ENCODE results near the gene DGKG.

GRCh38 chr3:186117521-186118134 is 244.4 kb downstream of the DGKG start:
- TF ChIP-seq RELA (IDR thresholded peaks at IDR 0.05; ENCODE audit: borderline replicate concordance, partially characterized antibody) (no peak), IKZF1 (conservative IDR thresholded peaks at IDR 0.05) (no peak), YBX1 (IDR thresholded peaks at IDR 0.05) (no peak), SIN3A (IDR thresholded peaks at IDR 0.05; ENCODE audit: low read depth, low read length) (no peak), NFIC (IDR thresholded peaks at IDR 0.05; ENCODE audit: low read depth, low read length) (no peak), MAX (IDR thresholded peaks at IDR 0.05; ENCODE audit: low read depth, low read length) (no peak), MXI1 (IDR thresholded peaks at IDR 0.05; ENCODE audit: low read depth, low read length) (no peak), ESRRA (IDR thresholded peaks at IDR 0.05; ENCODE audit: low read length) (no peak), EZH2 (IDR thresholded peaks at IDR 0.05; ENCODE audit: borderline replicate concordance, control insufficient read depth, low read depth, low read length) (no peak), REST (IDR thresholded peaks at IDR 0.05; ENCODE audit: low read depth, low read length) (no peak)
